Activated CD8-positive, alpha-beta memory T cell treated with anti-CD3 and anti-CD28 coated beads, Interleukin-2, amount 50 U/mL, for 48 hours (primary cell): ENCODE results near the gene TMUB1.
A peak's percentile ranks its signal among the peaks of the same experiment; 100 is the strongest.

Source experiments
- DNase-seq: peaks from one replicate; pipeline ENCODE4 v3.0.0-alpha.2; 2020

Gene TMUB1

DNA sequence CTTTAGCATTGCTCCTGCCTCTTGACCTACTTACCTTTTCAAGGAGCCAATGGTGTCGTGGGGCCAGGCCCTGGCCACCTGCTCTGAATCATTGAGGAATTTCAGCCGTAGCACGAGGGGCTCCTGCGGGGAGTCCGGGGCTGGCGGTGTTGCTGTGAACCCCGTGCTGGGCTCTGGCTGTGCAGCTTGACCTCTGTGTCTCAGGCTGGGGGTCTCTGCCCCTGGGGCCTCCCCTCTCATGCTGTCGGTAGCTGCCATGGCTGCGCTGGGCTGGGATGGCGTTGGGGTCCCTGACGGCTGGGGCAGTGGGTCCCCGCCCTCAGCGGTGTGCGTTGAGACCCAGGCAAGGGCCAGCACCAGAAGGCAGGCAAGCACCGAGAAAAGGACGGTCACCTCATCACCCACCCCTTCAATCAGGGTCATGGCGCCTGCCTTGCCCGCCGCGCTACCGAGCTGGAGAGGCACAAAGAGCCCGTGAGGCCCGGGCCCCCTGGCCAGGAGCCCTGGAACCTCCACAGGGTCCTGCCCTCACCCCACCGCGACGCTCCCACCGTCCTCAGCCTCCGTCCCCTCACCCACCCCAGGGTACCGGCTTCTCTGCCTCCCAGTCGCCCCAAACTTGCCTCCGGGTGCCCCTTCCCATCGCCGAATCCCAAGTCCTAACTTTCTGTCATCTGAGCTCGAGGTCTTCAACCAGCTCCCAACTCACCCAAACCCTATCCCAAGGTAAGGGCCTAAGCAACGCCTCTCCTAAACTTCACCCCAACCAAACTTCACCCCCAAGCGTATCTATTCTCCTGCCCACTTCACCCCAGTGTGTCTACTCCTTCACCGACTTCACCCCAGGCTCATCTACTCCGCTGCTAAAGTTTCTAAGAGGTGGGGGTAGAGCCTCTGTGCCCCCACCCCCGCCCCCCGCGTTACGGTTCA is 887 bp downstream of the TMUB1 start:
- DNase-seq: no peak

DNA sequence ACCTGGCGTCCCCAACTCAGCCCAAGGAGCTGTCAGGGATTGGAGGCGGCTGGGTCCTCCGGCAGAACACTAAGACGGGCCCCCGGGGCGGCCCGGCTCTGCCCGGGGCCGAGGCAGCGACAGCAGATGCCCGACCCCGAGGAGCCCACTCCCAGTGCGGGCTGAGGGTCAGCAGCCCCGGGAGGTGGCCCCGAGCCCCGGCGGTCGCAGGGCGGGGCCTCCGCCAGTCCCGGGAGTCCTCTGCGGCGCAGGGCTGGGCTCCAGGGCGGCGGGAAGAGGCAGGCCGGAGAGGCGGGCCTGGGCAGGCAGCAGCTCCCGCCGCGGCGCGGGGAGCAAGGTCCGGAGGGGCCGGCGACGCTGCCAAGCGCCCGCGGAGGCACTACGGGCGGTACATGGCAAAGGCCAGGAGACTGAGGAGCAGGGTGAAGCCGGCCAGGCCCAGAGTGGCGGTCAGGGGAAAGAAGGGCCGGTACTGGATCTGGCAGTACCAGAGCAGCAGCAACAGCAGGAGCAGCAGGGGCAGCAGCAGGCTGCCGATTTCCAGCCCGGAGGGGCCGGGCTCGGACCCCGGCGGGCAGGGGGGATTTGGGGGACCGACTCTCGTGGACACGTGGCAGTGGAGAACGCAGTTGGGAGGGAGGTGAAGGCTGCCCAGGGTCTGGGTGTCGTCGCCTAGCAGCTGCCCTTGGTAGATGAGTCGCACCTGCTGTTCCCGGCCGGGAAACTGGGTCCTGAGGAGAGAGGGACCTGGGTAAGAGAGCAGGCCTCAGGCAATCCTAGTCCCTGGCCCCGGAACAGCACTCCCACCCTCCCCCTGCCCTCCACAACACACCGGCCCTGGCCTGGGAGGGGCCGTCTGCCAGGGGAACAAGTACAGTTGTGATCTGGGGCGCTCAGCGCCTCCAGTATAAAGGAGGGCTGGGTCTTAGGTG is 1.9 kb downstream of the TMUB1 start:
- DNase-seq: no peak

DNA sequence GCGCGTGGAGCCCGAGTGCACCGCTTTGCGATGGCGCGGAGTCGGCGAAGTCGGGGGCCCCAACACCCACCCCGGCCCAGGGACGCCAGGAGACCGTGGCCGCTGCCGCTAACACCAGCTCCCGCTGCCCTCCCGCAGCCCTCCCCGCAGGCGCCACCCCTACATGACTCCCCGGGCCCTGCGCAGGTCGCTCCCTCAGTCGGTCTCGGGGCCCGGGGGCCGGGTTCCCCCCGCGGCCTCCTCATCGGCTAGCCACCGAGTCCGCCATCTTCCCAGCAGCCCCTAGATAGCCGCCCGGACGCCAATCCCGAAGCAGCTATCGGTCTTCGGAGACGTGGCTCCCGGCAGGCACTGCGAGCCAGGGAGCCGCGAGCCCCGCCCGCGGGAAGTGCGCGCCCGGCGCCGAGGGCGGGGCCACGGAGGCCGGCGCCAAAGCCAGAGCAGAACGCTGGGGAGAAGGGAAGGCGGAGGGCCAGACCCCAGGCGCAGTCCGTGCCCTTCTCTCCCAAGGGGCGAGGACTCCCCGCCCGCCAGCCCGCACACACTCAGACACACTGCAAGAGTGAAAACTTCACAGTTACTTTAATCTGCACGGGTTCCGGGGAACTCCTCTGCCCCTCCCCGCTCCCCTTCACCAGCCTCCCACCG is 2.6 kb downstream of the TMUB1 start, which contains the start of gene FASTK:
Gene FASTK, minus strand, starts transcription at position 288 of the 648 bp plus-strand sequence. Its CDS starts 43 bp downstream, at position 245.
- peak; percentile 92 for DNase-seq

DNA sequence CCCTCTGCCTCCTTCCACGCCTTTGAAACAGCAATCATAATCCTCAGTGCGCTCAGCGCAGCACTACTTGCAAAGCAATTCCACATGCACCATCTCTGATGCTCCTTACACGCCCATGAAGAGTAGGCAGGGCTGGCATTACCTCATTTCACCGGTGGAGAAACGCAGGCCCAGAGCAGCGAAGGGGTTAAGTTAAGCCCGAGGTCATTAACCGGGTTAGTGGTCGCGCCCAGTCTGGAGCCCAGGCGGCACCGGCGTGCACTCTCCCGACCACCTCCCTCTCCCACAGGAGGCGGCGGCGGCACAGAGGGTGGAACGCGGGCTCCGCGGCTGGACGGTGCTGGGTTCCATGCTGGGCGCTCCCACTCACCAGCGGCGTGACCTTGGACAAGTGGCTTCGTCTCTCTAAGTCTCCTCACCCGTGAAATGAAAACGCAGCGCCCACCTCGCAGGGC is 3.2 kb downstream of the TMUB1 start:
- no peak for DNase-seq

DNA sequence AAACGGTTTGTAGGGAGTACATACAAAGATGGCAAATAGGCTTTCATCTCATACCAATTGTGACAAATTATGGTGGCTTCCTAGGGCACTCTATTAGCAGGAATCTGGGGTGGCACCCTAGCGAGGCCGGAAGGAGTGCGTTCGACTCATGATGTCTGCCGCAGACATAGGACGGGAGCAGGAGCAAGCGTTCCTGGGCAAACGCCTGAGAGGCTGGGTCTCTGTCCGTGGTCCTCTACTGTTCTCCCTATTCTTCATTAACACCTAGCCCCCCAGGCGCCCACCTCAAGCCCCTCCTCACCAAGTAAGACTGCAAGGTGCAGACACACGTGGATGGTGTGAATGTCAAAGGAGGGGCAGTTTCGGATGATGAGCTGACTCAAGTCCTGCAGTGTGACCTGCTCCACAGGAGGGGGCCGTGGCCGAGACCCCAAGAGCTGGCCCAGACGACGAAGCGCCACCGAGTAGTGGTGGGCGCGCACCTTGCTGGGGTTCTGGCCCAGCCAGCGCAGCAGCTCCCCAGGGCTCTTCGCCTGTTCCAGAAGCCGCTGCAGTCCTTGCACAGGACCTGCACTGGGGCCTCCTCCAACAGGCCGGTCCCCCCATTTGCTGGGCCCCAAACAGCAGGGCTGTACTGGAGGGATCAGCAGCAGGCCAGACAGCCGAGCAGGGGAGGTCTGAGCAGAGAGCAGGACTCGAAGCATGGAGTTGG is 3.9 kb downstream of the TMUB1 start:
- DNase-seq: no peak

DNA sequence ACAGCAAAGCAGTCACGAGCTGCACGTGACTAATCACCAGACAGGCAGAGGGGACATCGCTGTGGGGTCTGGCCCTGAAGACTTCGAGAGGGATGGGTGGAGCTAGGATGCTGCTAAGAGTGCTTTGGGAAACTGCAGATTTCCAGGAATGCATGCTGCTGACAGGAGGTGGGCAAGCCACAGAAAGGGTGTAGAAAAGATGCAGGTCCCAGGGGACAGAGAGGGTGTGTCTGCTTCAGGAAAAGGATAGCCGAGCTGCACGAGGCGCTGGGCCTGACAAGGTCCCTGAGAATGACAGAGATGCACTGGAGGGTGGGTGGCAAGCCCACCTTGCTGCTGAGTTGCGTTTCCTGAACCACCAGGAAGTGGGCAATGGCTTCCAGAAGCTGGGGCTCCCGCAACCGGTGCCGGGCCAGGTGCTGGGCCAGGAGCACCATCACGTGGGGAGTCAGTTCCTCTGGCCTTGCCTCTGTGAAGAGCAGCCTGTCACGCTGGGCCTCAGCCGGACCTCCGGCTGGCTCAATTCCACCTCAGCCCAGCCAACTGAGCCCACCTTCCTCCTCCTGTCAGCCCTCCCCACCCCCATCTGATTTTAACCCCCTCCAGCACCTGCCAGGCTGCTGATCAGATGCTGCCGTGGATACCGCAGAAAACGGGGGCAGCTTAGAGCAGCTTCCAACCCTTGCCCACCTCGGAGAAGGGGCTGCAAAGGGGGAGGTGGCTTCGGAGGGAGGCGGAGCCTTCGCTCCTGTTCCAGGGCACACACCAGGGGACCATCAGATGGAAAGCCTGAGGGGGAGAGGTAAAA is 4.9 kb downstream of the TMUB1 start:
- DNase-seq: no peak

DNA sequence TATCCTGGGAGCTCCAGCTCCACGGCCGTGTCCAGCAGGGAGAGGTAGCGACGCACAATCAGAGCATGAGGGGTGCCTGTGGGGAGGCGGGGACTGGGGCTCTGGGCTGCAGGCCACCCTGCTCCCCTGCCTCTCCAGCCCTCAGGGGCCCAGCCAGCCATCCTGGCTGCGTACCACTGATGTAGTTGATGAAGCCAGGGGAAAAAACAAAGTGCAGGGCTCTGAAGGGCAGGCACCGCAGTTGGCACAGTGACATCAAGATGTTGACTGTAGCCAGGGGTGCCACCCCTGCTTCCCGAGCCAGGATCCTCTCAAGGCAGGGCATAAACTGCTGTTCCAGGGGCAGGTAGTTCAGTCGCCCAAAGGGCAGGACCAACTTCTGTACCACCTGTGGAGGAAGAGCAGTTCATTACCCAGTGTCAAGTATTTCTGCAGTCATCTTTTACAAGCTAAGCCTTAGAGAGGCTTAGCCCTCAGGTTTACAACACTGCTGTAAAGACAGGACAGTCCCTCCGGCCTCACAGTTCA is 5.5 kb downstream of the TMUB1 start:
- DNase-seq: no peak

DNA sequence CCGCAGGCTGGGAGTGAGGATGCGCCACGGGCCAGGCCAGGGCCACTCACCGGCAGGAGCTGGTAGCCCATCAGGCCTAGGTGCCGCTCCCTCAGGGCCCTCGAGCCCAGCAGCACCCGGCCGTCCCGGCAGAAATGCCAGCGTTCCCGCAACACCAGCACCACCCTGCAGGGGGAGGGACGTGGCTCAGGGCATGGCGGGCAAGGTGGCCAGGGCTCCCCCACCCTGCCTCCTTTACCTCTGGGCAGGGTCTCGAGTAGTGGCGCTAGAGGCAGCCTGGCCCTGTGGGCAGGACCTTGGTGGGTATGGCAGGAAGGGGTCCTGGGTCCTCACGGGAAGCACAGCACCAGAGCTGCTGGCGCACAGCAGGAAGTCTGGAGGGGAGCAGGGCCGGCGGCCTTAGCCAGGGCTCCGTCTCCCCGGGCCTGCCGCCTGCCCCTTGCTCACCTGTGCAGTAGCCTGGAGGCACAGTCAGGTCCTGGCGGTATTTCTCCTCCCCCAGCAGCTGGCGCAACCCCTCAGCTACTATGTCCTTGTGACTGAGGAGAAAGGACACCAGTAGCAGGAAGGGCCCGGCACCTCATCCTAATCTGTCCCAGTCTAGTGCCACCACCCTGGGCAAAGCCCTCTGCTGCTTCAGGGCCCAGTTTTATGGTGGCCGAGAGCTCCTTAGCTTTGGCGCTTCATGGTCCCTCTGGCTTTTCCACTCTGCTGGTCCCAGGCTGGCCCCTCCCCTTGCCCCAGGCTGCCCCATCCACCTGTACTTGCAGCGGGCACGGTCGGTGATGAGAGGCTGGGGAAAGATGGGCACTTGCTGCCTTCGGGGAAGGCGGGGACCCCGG is 6.2 kb downstream of the TMUB1 start:
- DNase-seq: peak; percentile 64

DNA sequence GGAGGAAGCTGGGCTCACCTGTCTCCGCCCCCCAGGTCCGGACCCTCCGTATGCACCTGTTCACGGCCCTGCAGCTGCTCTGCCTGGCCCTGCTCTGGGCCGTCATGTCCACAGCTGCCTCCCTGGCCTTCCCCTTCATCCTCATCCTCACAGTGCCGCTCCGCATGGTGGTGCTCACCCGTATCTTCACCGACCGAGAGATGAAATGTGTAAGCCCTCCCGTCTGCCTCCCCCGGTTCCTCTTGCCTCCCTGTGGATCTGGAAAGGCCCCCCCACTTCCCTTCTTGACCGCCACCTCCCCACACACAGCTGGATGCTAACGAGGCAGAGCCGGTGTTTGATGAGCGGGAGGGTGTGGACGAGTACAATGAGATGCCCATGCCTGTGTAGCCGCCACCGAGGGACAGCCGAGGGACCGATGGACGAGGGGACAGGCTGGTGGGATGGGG is 7.3 kb downstream of the TMUB1 start:
- DNase-seq: no peak

DNA sequence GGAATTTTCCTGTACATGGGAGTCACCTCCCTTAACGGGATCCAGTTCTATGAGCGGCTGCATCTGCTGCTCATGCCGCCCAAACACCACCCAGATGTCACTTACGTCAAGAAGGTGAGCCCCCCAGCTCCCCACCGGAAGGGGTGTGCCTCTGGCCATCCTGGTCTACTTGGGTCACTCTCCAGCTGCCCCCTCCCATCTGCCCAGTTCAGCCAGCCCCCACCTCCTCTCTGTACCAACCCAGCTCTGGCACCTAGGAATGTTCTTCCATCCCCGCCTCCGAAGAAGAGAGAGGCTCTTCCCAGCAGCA is 7.7 kb downstream of the TMUB1 start:
- DNase-seq: no peak

DNA sequence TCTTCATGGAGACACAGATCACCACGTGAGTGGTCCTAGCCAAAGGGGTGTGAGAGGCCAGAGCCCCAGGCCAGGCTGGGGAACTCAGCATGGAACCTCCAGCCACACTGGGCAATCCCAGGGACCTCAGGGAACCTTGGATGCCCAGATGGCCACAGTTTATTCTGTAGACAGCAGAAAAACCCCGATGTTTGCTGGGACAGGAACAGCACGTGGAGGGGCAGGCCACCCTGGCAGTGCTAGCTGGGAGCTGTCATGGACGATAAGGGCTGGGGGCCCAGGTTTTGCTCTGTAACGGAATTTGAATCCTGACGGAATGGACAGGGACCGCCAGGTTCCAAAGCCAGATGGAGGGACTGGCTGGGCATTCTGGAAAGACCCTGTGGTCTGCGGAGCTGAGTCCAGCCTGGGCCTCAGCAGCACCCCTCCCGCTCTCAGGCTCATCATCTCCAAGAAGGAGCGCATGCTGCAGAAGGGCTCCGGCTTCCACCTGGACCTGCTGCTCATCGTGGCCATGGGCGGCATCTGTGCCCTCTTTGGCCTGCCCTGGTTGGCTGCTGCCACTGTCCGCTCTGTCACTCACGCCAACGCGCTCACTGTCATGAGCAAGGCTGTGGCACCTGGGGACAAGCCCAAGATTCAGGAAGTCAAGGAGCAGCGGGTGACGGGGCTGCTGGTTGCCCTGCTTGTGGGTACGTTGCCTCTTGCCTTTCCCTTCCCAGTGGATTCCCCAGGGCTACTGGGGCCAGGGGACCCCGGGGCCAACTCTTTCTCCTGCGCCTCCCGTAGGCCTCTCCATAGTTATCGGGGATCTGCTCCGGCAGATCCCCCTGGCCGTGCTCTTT is 8.3 kb downstream of the TMUB1 start:
- no peak for DNase-seq

DNA sequence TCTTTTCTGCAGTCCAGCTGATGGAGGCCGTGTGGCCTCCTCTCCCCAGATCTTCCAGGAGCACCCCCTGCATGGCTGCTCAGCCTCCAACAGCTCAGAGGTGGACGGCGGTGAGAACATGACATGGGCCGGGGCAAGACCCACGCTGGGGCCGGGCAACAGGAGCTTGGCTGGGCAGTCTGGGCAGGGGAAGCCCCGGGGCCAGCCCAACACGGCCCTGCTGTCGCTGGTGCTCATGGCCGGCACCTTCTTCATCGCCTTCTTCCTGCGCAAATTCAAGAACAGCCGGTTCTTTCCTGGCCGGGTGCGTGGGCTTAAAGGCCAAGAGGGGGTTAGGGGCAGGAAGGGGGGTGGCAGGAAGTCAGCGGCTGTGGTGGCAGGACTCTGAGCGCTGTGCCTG is 9.3 kb downstream of the TMUB1 start:
- no peak for DNase-seq

DNA sequence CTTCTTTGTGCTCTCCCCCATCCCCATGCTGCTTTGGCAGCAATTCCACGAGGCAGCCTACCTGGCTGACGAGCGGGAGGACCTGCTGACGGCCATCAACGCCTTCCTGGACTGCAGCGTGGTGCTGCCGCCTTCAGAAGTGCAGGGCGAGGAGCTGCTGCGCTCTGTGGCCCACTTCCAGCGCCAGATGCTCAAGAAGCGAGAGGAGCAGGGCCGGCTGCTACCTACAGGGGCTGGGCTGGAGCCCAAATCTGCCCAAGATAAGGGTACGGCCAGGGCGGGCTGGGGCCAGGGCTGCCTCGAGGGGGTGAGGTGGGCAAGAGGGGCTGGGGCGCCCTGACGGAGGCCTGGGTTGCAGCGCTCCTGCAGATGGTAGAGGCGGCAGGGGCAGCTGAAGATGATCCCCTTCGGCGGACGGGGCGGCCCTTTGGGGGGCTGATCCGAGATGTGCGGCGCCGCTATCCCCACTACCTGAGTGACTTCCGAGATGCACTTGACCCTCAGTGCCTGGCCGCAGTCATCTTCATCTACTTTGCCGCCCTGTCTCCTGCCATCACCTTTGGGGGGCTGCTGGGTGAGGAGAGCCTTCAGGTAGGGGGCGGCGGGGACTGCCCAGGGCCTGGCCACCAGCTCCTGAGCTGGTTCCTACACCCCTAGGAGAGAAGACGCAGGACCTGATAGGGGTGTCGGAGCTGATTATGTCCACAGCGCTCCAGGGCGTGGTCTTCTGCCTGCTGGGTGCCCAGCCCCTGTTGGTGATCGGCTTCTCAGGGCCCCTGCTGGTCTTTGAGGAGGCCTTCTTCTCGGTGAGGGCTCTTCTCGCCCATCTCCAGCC is 12.0 kb downstream of the TMUB1 start:
- DNase-seq: no peak

DNA sequence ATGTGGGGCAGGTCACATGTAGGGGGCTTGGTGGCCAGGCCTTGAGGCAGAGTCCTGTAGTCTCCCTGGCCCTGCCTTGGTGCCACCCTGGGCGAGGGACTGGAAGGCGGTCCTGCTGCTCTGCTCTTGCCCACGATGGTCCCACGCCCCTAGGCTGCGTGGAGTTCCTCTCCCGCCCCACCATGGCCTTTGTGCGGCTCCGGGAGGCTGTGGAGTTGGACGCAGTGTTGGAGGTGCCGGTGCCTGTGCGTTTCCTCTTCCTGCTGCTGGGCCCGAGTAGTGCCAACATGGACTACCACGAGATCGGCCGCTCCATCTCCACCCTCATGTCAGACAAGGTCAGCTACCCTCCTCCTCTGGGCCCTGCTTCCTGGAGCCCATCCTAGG is 12.7 kb downstream of the TMUB1 start:
- DNase-seq: no peak

DNA sequence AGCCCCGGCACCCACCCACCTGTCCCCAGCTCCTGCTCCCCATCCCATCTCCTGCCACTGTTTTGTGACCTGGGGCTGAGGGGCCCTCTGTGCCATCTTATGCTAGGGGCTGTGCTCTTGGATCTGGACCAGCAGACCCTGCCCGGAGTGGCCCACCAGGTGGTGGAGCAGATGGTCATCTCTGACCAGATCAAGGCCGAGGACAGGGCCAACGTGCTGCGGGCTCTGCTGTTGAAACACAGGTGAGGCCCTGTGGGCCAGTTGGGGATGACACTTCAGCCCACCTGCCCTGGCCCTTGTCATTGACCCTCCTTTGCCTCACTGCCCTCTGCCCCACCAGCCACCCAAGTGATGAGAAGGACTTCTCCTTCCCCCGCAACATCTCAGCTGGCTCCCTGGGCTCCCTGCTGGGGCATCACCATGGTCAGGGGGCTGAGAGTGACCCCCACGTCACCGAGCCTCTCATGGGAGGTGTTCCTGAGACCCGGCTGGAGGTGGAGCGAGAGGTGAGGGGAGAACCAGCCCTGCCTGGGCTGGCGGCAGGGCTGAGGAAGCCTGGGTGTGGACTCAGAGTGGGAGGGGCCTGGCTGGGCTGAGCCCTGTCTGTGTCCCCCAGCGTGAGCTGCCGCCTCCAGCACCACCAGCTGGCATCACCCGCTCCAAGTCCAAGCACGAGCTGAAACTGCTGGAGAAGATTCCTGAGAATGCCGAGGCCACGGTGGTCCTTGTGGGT is 13.3 kb downstream of the TMUB1 start:
- DNase-seq: no peak

DNA sequence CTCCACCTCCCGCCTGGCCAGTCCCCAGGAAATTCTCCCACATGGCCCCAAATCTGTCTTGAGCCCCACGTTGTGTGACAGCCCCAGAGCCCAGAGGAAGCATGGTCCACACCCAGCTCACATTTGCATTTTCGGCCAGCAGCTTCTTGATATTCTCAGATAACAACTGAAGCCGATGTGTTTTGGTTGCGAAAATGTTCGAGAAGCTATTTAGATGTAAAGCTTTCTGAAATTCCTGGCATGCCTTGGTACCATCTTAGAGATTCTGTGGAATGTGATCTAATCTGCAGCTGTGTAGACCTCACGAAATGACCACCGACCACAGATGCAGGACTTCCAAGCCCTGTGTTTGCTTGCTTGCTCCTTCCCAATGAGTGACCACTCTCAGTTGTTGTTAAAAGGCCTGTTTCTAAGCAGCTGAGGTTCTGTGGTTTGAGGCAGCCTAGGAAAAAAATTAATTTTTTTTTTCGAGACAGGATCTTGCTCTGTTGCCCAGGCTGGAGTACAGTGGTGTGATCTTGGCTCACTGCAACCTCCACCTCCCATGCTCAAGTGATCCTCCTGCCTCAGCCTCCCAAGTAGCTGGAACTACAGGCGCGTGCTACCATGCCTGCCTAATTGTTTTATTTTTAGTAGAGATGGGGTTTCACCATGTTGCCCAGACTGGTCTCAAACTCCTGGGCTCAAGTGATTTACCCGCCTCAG is 15.1 kb downstream of the TMUB1 start:
- no peak for DNase-seq
